ENCODE measurements around the gene KCNH1. TPM values are rescaled to one million over a fixed set of nuclear protein-coding genes. Genes with fewer than 3 reads are reported as not detected.

Gene KCNH1
- total and polyA plus RNA-seq, 10 of the 15 experiments (the other 5 are each of a cell fraction or from before 2014, with no cell fraction given): 0.02 to 0.04 (median 0.04) TPM; not detected in 7

- Histone ChIP-seq H3K36me3 (ENCODE audit: control insufficient read depth in 2 of 2, insufficient read depth in 2 of 2, low read length in 1 of 2) (no peaks in the 10 kb centered on the region), H3K4me2 (ENCODE audit: control insufficient read depth, insufficient read depth) (no peak overlapping the region), H3K27me3 (replicated peaks in 1 of 2; ENCODE audit: control insufficient read depth in 2 of 2, insufficient read depth in 2 of 2, low read length in 1 of 2) (no peaks in the 10 kb centered on the region), H3K27ac (ENCODE audit: control insufficient read depth, insufficient read depth) (no peak overlapping the region), H4K20me1 (ENCODE audit: control insufficient read depth, insufficient read depth) (no peaks in the 10 kb centered on the region), H3K4me3 (no peak overlapping the region), H3K4me1 (ENCODE audit: control insufficient read depth, insufficient read depth, low read length) (no peaks in the 10 kb centered on the region), H3K79me2 (ENCODE audit: control insufficient read depth, insufficient read depth, low read length) (no peaks in the 10 kb centered on the region), H3K9ac (ENCODE audit: control insufficient read depth, insufficient read depth, low read length) (no peak overlapping the region), H2AFZ (ENCODE audit: control insufficient read depth, low read depth, low read length) (no peak overlapping the region), H3K9me3 (replicated peaks; ENCODE audit: control insufficient read depth, insufficient read depth, low read length) (no peaks in the 10 kb centered on the region)
- no peak for TF ChIP-seq NR2C1 (IDR thresholded peaks at IDR 0.05)
- TF ChIP-seq PML (IDR thresholded peaks at IDR 0.05; ENCODE audit: low read length): no peak
- no peak for TF ChIP-seq SREBF1 (IDR thresholded peaks at IDR 0.05; ENCODE audit: low read length)
- TF ChIP-seq E2F8 (IDR thresholded peaks at IDR 0.05; ENCODE audit: low read depth, partially characterized antibody): no peak
- no peak for TF ChIP-seq TARDBP (IDR thresholded peaks at IDR 0.05; ENCODE audit: borderline replicate concordance)
- no peak for TF ChIP-seq STAT1 (conservative IDR thresholded peaks at IDR 0.05)
- no peak for TF ChIP-seq NBN (IDR thresholded peaks at IDR 0.05)
- no peak for TF ChIP-seq PRDM15 (CRISPR knock-in tag; IDR thresholded peaks at IDR 0.05)
- TF ChIP-seq CREB1 (IDR thresholded peaks at IDR 0.05; ENCODE audit: low read depth): no peak
- TF ChIP-seq USF1 (IDR thresholded peaks at IDR 0.05; ENCODE audit: borderline replicate concordance, extremely low read length, insufficient read depth, low read depth, low read length): no peak
- TF ChIP-seq NFIC (IDR thresholded peaks at IDR 0.05; ENCODE audit: low read depth, low read length): no peak
- TF ChIP-seq E2F4 (IDR thresholded peaks at IDR 0.05; ENCODE audit: low read depth, low read length): no peak
- TF ChIP-seq KDM1A (IDR thresholded peaks at IDR 0.05; ENCODE audit: borderline replicate concordance): no peak
- no peak for TF ChIP-seq NFYB (IDR thresholded peaks at IDR 0.05; ENCODE audit: insufficient read depth, low read depth, low read length)
- CTCF ChIA-PET: interaction anchor here (1.2 kb wide), 2 partner anchors 20 to 190 kb away, joined by 3 read pairs; no protein-coding TSS in a partner anchor
- POLR2A ChIA-PET: no interaction called here
- in situ Hi-C loops (cut with MboI): no loop called here
- SMC1A ChIA-PET (ENCODE audit: uncharacterized antibody, unreplicated experiment): interaction anchor here (0.7 kb wide), 1 partner anchor 12 kb away, joined by 3 read pairs; no protein-coding TSS in a partner anchor
- no TSS peak for BruUV-seq (replicated peaks)
- intact Hi-C loops (cut with micrococcal nuclease; ENCODE audit: unreplicated experiment): no loop called here
- DNase-seq (ENCODE audit: low read depth, low spot score) (no peak), FAIRE-seq (no peak), ATAC-seq (no peak)
- 3% methylated on average over 3 of the region's 3 CpGs for WGBS (ENCODE audit: insufficient coverage, insufficient replicate concordance, low lambda C conversion rate, missing lambda C conversion rate)
- RAD21 ChIA-PET (ENCODE audit: unreplicated experiment): no interaction called here
Measured at GRCh38 chr1:210776712-210777111, 357.2 kb downstream of the KCNH1 start.

All from GM12878 (cell line).